Muscle of leg (tissue), 11 donors: Measurements from ENCODE around the gene FAM50A. TPM values are rescaled to one million over a fixed set of nuclear protein-coding genes. Genes with fewer than 3 reads are reported as not detected.
"Not testable (repeated sequence)": the region's sequence is repeated elsewhere in the genome, so short reads cannot be mapped to it uniquely, and the experiment has no call there.

Experiments
- DNase-seq: peaks from one replicate; pipeline ENCODE4 v3.0.0; 2013
- H3K27ac ChIP-seq: one replicate; pipeline ENCODE4 v1.5.1; 2013; ENCODE audit warnings: mild to moderate bottlenecking, low read length, control low read depth
- H3K27me3 ChIP-seq: one replicate; pipeline ENCODE4 v1.6.1; 2013; ENCODE audit warnings: low read length; ENCODE audit not compliant: control insufficient read depth, insufficient read depth
- H3K36me3 ChIP-seq: one replicate; pipeline ENCODE4 v1.6.1; 2013; ENCODE audit warnings: low read length; ENCODE audit not compliant: control insufficient read depth, insufficient read depth
- H3K4me1 ChIP-seq: one replicate; pipeline ENCODE4 v1.6.1; 2013; ENCODE audit warnings: low read length; ENCODE audit not compliant: control insufficient read depth, insufficient read depth
- H3K4me3 ChIP-seq: one replicate; pipeline ENCODE4 v1.5.1; 2013; ENCODE audit warnings: low read length, control low read depth
- H3K9me3 ChIP-seq: replicated peaks from 2 replicates; pipeline ENCODE4 v1.6.1; 2013; ENCODE audit warnings: low read depth, low read length; ENCODE audit not compliant: control insufficient read depth
- WGBS: methylation state at CpG from one replicate; pipeline ENCODE4 v1.1.5; 2013; ENCODE audit warnings: missing lambda C conversion rate; ENCODE audit not compliant: insufficient coverage; 5-methylcytosine and 5-hydroxymethylcytosine counted together
- polyA plus RNA-seq, 8 donors: library from polyadenylated mRNA; unstranded; fragments of 120-200 nt; gene quantifications; one replicate each; pipeline versions ENCODE4 v1.2.1 to v1.2.3, GENCODE V29; 2013; ENCODE audit warnings: inconsistent platforms in 1 of 8, low replicate concordance in 1 of 8; ENCODE audit not compliant: insufficient read length in 8 of 8, insufficient read depth in 1 of 8
- total RNA-seq: library from RNA; stranded (reverse); fragments of 120-200 nt; gene quantifications from one replicate; pipeline ENCODE4 v1.2.4, GENCODE V29; 2013

Gene FAM50A
- total and polyA plus RNA-seq, 9 donors = 38.0 to 71.4 (median 64.4) TPM

DNA sequence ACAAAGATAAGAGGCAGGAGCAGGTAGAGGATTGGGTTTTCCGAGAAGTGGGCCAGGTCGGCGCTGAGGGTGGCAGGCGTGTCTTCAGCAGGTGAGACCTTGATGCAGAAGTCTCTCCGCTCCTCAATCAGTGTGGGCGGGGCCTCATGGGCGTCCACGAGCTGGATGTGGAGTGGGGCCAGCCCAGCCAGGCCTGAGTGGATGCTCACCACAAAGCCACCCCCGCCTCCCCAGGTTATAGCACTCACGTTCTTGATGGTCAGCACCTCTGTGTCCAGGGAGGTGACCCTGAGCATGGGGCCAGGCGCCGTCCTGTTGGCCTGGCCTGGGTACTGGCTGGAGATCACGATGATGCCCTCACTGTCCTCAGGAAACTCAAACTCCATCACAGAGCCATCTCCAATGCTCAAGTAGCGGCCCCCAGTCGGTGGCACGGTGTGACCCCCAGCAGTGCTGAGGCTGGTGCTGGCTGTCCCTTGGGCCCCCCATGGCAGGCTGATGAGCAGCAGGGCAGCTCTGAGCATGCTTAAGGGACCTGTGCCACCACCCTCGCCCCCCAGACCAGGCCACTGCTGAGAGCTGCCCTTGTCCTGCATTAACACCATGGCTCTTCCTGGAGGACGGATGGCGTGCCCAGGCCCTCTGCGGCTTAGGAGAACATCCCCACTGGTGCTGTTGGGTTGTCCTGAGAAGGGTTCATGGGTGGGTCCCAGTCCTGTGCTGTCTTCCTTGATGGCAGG, 44.6 kb downstream of the FAM50A start:
- no peak overlapping the region for H3K27ac ChIP-seq
- no peaks in the 10 kb centered on the region for H3K27me3 ChIP-seq
- no peak overlapping the region for H3K4me3 ChIP-seq
- WGBS = 89% methylated on average over 16 of the region's 20 CpGs
- H3K4me1 ChIP-seq = peaks cover 23% of the 10 kb centered on the region
- no peak for DNase-seq
- H3K9me3 ChIP-seq = no peaks in the 10 kb centered on the region
- H3K36me3 ChIP-seq = peaks cover 15% of the 10 kb centered on the region

DNA sequence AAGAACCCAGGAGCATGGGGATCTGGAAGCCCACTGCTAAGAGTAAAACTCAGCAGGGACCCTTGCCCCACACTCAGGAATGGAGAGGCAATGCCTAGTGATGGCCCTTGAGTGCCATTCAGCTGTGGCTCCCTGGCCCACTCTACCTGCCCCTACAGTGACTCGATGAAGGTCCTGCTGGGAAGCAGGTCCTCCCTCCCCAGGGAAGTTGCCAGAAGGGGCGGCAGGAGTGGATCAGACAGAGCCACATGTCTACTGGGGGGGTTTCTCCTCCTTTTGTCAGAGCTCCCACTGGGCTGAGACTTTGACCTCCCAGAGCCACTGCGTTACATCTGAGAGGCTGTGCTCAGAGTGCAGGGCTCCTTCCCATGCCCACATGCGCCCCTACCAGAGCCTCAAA, 45.2 kb downstream of the FAM50A start:
- no peak for DNase-seq
- Histone ChIP-seq H3K27me3 (no peaks in the 10 kb centered on the region), H3K36me3 (peaks cover 13% of the 10 kb centered on the region), H3K9me3 (no peaks in the 10 kb centered on the region), H3K4me1 (peaks cover 23% of the 10 kb centered on the region), H3K4me3 (no peak overlapping the region), H3K27ac (no peak overlapping the region)
- WGBS = 93% methylated on average over 2 of the region's 4 CpGs

DNA sequence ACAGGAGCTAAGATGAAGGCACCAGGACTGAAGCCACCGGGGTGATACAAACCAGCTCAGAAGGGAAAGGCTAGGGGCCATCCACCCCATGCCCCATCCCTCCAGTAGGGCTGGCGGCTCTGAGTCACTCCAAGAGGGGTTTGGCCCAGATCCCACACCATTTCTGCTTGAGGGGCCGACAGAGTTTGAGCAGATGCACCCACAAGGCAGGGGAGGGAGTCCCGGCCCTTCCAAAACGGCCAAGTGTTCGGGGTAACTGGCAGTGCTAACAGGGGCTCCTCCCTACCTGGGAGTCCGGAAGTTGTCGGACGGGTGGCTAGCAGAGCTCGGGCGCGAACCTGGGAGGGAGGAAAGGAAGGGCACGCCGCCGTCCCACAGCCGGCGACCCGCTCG, 46.1 kb downstream of the FAM50A start:
- H3K9me3 ChIP-seq = no peaks in the 10 kb centered on the region
- H3K36me3 ChIP-seq = peaks cover 4% of the 10 kb centered on the region
- WGBS = 28% methylated on average over 18 of the region's 19 CpGs
- no peaks in the 10 kb centered on the region for H3K27me3 ChIP-seq
- peaks cover 22% of the 10 kb centered on the region for H3K4me1 ChIP-seq
- peak; percentile 55 for DNase-seq
- H3K4me3 ChIP-seq = peak overlapping the region; percentile 56
- peak overlapping the region; percentile 62 for H3K27ac ChIP-seq

GRCh38 chrX:154490414-154491083, 46.6 kb downstream of the FAM50A start, which contains the start of gene SLC10A3:
TSS of gene SLC10A3 (minus strand) at chrX:154490629. CDS start at chrX:154488940, 1,689 bp downstream.
- peak within 1 kb of the TSS; percentile 96 for H3K27ac ChIP-seq
- peak within 1 kb of the TSS; percentile 78 for H3K4me3 ChIP-seq
- no peaks in the 10 kb centered on the region for H3K9me3 ChIP-seq
- H3K36me3 ChIP-seq = peaks cover 4% of the 10 kb centered on the region
- H3K4me1 ChIP-seq = peaks cover 16% of the 10 kb centered on the region
- no peaks in the 10 kb centered on the region for H3K27me3 ChIP-seq
- peak; percentile 96 for DNase-seq
- 22% methylated on average over 61 of the region's 71 CpGs for WGBS

- H3K4me3 ChIP-seq = no peak overlapping the region
- no peak overlapping the region for H3K27ac ChIP-seq
- no peak for DNase-seq
- no peaks in the 10 kb centered on the region for H3K27me3 ChIP-seq
- no peaks in the 10 kb centered on the region for H3K9me3 ChIP-seq
- H3K36me3 ChIP-seq = no peaks in the 10 kb centered on the region
- peaks cover 4% of the 10 kb centered on the region for H3K4me1 ChIP-seq
- WGBS = 80% methylated on average over 1 of the region's 3 CpGs
These were observed 50.8 kb downstream of the FAM50A start for GRCh38 chrX:154494715-154495114.

DNA sequence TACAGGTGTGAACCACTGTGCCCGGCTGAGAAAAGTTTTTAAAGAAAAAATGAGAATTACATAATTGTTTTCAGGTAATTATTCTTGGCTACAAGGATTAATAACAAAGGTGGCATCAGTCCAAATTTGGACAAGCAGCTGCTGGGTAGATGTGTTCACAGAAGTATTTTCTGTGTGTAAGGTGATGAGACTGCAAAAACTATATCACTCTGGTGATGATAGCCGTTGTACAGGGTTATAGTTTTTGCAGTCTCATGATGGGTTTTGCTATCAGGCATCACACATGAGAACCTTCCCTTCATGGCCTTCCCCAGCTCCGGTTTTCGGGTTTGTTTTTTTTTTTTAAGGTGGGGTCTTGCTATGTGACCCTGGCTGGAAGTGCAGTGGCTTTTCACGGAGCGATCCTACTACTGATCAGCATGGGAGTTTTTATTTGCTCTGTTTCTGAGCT, 51.6 kb downstream of the FAM50A start:
- Histone ChIP-seq H3K27me3 (no peaks in the 10 kb centered on the region), H3K36me3 (no peaks in the 10 kb centered on the region), H3K4me3 (no peak overlapping the region), H3K9me3 (no peaks in the 10 kb centered on the region), H3K27ac (no peak overlapping the region), H3K4me1 (no peaks in the 10 kb centered on the region)
- DNase-seq = no peak
- WGBS = 100% methylated on average over 1 of the region's 6 CpGs

GRCh38 chrX:154496591-154497137, 52.7 kb downstream of the FAM50A start:
- H3K27ac ChIP-seq, H3K27me3 ChIP-seq, H3K36me3 ChIP-seq, H3K4me1 ChIP-seq, H3K4me3 ChIP-seq, DNase-seq, H3K9me3 ChIP-seq: not testable (repeated sequence)
- WGBS = 67% methylated on average over 1 of the region's 4 CpGs

Other genes starting within 250 kb of the FAM50A start
- gene OPN1MW2, start 224.4 kb upstream of the FAM50A start, total RNA-seq = not detected
- not detected for gene OPN1MW2, start 224.4 kb upstream of the FAM50A start, polyA plus RNA-seq
- gene OPN1MW3, start 186.6 kb upstream of the FAM50A start, total RNA-seq = not detected
- not detected for gene OPN1MW3, start 186.6 kb upstream of the FAM50A start, polyA plus RNA-seq
- not detected for gene TEX28, start 149.0 kb upstream of the FAM50A start, total RNA-seq
- gene TEX28, start 149.0 kb upstream of the FAM50A start, polyA plus RNA-seq = not detected
- gene TKTL1, start 148.3 kb upstream of the FAM50A start, total RNA-seq = 0.27 TPM
- gene TKTL1, start 148.3 kb upstream of the FAM50A start, polyA plus RNA-seq = under 1 TPM; 0.15 to 0.73 (median 0.29) TPM
- gene FLNA, start 69.5 kb upstream of the FAM50A start, total RNA-seq = 212 TPM
- gene FLNA, start 69.5 kb upstream of the FAM50A start, polyA plus RNA-seq = 100 to 1,000 TPM; 329 to 450 (median 367) TPM
- 8.7 TPM for gene EMD, start 64.8 kb upstream of the FAM50A start, total RNA-seq
- 10 to 100 TPM; 48.8 to 66.7 (median 57.4) TPM for gene EMD, start 64.8 kb upstream of the FAM50A start, polyA plus RNA-seq
- 7,222 TPM for gene RPL10, start 45.8 kb upstream of the FAM50A start, total RNA-seq
- gene RPL10, start 45.8 kb upstream of the FAM50A start, polyA plus RNA-seq = 1,000 to 10,000 TPM; 5,887 to 6,889 (median 5,977) TPM
- 35.2 TPM for gene DNASE1L1, start 34.9 kb upstream of the FAM50A start, total RNA-seq
- 10 to 100 TPM; 17.8 to 38.7 (median 30.8) TPM for gene DNASE1L1, start 34.9 kb upstream of the FAM50A start, polyA plus RNA-seq
- gene TAFAZZIN, start 32.6 kb upstream of the FAM50A start, total RNA-seq = 17.2 TPM
- gene TAFAZZIN, start 32.6 kb upstream of the FAM50A start, polyA plus RNA-seq = 10 to 100 TPM; 17.0 to 34.8 (median 27.3) TPM
- gene ATP6AP1, start 15.5 kb upstream of the FAM50A start, total RNA-seq = 30.0 TPM
- gene ATP6AP1, start 15.5 kb upstream of the FAM50A start, polyA plus RNA-seq = 10 to 100 TPM; 58.0 to 78.3 (median 67.6) TPM
- gene GDI1, start 7.0 kb upstream of the FAM50A start, total RNA-seq = 45.4 TPM
- 100 to 1,000 TPM in 2 of 8 donors, 10 to 100 TPM in 6; 78.6 to 106 (median 91.5) TPM for gene GDI1, start 7.0 kb upstream of the FAM50A start, polyA plus RNA-seq
- gene PLXNA3, start 14.1 kb downstream of the FAM50A start, total RNA-seq = 7.4 TPM
- 10 to 100 TPM; 27.5 to 48.1 (median 38.8) TPM for gene PLXNA3, start 14.1 kb downstream of the FAM50A start, polyA plus RNA-seq
- 16.2 TPM for gene LAGE3, start 35.1 kb downstream of the FAM50A start, total RNA-seq
- 10 to 100 TPM; 12.1 to 15.9 (median 14.5) TPM for gene LAGE3, start 35.1 kb downstream of the FAM50A start, polyA plus RNA-seq
- gene UBL4A, start 42.5 kb downstream of the FAM50A start, total RNA-seq = 26.2 TPM
- gene UBL4A, start 42.5 kb downstream of the FAM50A start, polyA plus RNA-seq = 10 to 100 TPM; 20.3 to 27.8 (median 24.5) TPM
- gene SLC10A3, start 46.5 kb downstream of the FAM50A start, total RNA-seq = 7.8 TPM
- 10 to 100 TPM; 10.4 to 17.9 (median 13.3) TPM for gene SLC10A3, start 46.5 kb downstream of the FAM50A start, polyA plus RNA-seq
- gene FAM3A, start 72.1 kb downstream of the FAM50A start, total RNA-seq = 19.1 TPM
- gene FAM3A, start 72.1 kb downstream of the FAM50A start, polyA plus RNA-seq = 10 to 100 TPM; 22.7 to 34.7 (median 28.9) TPM
- 5.8 TPM for gene G6PD, start 102.7 kb downstream of the FAM50A start, total RNA-seq
- gene G6PD, start 102.7 kb downstream of the FAM50A start, polyA plus RNA-seq = 10 to 100 TPM; 11.0 to 19.4 (median 13.9) TPM
- 9.4 TPM for gene IKBKG, start 103.5 kb downstream of the FAM50A start, total RNA-seq
- 10 to 100 TPM; 12.2 to 16.3 (median 14.0) TPM for gene IKBKG, start 103.5 kb downstream of the FAM50A start, polyA plus RNA-seq
- not detected for gene CTAG1A, start 141.0 kb downstream of the FAM50A start, total RNA-seq
- not detected for gene CTAG1A, start 141.0 kb downstream of the FAM50A start, polyA plus RNA-seq
- not detected for gene CTAG1B, start 175.1 kb downstream of the FAM50A start, total RNA-seq
- not detected for gene CTAG1B, start 175.1 kb downstream of the FAM50A start, polyA plus RNA-seq
- gene CTAG2, start 209.4 kb downstream of the FAM50A start, total RNA-seq = not detected
- not detected for gene CTAG2, start 209.4 kb downstream of the FAM50A start, polyA plus RNA-seq